Endodermal cell (in vitro differentiated cells): ENCODE data around the gene KAT7. TPM values are rescaled to one million over a fixed set of nuclear protein-coding genes. Genes with fewer than 3 reads are reported as not detected.

Experiments used
- DNase-seq: peaks from one replicate; pipeline ENCODE4 v3.0.0-alpha.2; 2017
- H3K27ac ChIP-seq: 2 replicates; pipeline ENCODE4 v1.5.1; 2013; ENCODE audit warnings: mild to moderate bottlenecking, low read depth, low read length, moderate library complexity
- H3K27me3 ChIP-seq: 2 replicates; pipeline ENCODE4 v1.6.1; 2013; ENCODE audit warnings: mild to moderate bottlenecking, low read length, moderate library complexity; ENCODE audit not compliant: insufficient read depth, control insufficient read depth, poor library complexity, severe bottlenecking
- H3K36me3 ChIP-seq: 2 replicates; pipeline ENCODE4 v1.7.0; 2013; ENCODE audit warnings: mild to moderate bottlenecking, low read length, moderate library complexity; ENCODE audit not compliant: control insufficient read depth, insufficient read depth
- H3K4me1 ChIP-seq: one replicate; pipeline ENCODE4 v1.7.0; 2013; ENCODE audit warnings: low read length; ENCODE audit not compliant: control insufficient read depth, insufficient read depth
- H3K4me3 ChIP-seq: 2 replicates; pipeline ENCODE4 v1.5.1; 2013; ENCODE audit warnings: mild to moderate bottlenecking, low read length, moderate library complexity
- H3K9ac ChIP-seq: 2 replicates; pipeline ENCODE4 v1.6.1; 2013; ENCODE audit warnings: mild to moderate bottlenecking, low read length, moderate library complexity; ENCODE audit not compliant: poor library complexity, severe bottlenecking; ENCODE audit errors: extremely low read depth
- H3K9me3 ChIP-seq: 2 replicates; pipeline ENCODE4 v1.6.1; 2013; ENCODE audit warnings: mild to moderate bottlenecking, low read length, moderate library complexity; ENCODE audit not compliant: control insufficient read depth
- H3K27ac Mint-ChIP-seq: 2 replicates; pipeline ENCODE4 v1.8.0; 2020; ENCODE audit warnings: mixed read lengths
- H3K27me3 Mint-ChIP-seq: 2 replicates; pipeline ENCODE4 v1.8.0; 2021; ENCODE audit warnings: mild to moderate bottlenecking, mixed read lengths; ENCODE audit not compliant: insufficient read depth
- H3K36me3 Mint-ChIP-seq: 2 replicates; pipeline ENCODE4 v1.8.0; 2020; ENCODE audit warnings: low read depth, mixed read lengths
- H3K4me1 Mint-ChIP-seq: 2 replicates; pipeline ENCODE4 v1.8.0; 2020; ENCODE audit warnings: mixed read lengths
- H3K4me3 Mint-ChIP-seq: 2 replicates; pipeline ENCODE4 v1.8.0; 2020; ENCODE audit warnings: mild to moderate bottlenecking, moderate library complexity, mixed read lengths
- H3K9me3 Mint-ChIP-seq: 2 replicates; pipeline ENCODE4 v1.8.0; 2020; ENCODE audit warnings: mild to moderate bottlenecking, mixed read lengths
- WGBS, 2 experiments: methylation state at CpG; one replicate each; pipeline versions ENCODE4 v1.1.5 to v1.1.7; 2013; ENCODE audit warnings: missing lambda C conversion rate in 2 of 2, mixed read lengths in 1 of 2; ENCODE audit not compliant: insufficient coverage in 1 of 2, insufficient read length in 1 of 2; 5-methylcytosine and 5-hydroxymethylcytosine counted together
- total RNA-seq, 2 donors: library from RNA; stranded (reverse); fragmentation: NEBNext Ultra II Directional in 1 of 2; extraction: Animal tissue kit (Norgen Biotek cat#: 25700) in 1 of 2; gene quantifications; 2 replicates in 1 of 2; 3 replicates in 1 of 2; pipeline ENCODE4 v1.2.1, GENCODE V29; 2021
- TF ChIP-seq, protein P1 (sequence below): fragments of 200-600 bp; sonication (generic); conservative IDR thresholded peaks from 2 replicates; pipeline ENCODE4 v1.5.0; 2021; ENCODE audit warnings: antibody characterized with exemption, mild to moderate bottlenecking

Gene KAT7
- total RNA-seq, 2 donors from 2014 or later: 77.8 to 80.5 TPM

DNA sequence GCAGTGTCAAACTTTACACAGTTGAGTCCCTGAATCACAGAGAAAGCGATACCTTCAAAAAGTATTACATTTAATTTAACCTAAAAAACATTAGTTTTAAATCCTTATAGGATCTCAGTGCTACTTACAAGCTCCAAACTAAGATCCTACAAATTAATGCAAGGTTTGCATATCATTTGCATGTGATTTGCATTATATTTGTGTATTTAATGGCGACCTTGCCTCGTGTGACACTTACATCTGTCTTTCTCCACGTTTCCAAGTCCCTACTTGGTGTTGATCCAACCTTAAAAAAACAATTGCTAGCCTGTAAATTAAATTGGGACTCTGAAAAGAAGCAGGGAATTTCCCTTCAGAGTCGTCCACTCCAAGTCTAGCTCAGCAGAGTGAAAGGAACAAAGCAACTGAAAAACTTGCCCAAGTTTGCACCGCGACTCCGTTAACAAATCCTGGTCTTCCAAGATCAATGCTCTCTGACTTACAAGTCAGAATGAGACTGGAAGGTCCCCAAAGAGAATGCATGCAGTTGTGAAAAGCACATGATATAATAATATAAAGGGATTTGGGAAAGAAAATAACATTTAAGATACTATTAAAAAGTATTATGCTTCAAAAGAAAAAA, 23.8 kb upstream of the KAT7 start:
- no peak overlapping the region for H3K27ac ChIP-seq
- DNase-seq: no peak
- H3K27ac Mint-ChIP-seq: peak overlapping the region; percentile 60

DNA sequence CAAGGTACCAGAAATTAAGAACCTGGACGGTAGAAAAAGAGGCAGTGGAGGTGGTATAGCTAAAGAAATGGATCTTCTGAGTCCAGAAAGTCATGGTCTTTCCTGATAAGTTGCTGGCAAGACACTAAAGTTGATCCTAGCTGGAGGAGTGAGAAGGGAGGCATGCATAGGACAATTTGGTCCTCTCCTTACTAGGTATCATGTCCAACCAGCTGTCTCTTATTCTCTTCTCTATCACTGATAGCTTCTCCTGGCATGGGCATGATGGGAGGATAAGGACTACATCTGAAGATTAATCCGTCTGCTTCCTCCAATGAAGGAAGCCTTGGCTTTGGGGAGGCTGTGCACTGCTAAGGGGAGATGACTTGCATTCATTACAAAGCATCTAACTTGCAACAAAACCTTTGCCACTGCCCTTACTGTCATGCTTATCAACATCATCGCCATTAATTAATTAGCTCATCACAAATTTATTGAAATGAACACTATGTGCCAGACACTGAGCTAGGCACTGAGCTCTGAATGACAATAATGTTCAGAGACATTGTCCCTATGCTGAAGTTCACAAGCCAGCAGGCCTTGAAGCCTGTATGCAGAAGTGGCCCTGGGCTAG, 21.5 kb upstream of the KAT7 start:
- no peak overlapping the region for H3K27ac ChIP-seq
- H3K36me3 ChIP-seq: no peaks in the 10 kb centered on the region
- Mint-ChIP-seq H3K9me3 (no peaks in the 10 kb centered on the region), H3K27me3 (peaks cover 27% of the 10 kb centered on the region), H3K36me3 (no peaks in the 10 kb centered on the region), H3K27ac (no peak overlapping the region), H3K4me1 (peaks cover 15% of the 10 kb centered on the region), H3K4me3 (no peak overlapping the region)
- H3K4me3 ChIP-seq: no peak overlapping the region
- no peak for DNase-seq
- H3K9ac ChIP-seq: no peak overlapping the region
- TF ChIP-seq, protein P1, sequence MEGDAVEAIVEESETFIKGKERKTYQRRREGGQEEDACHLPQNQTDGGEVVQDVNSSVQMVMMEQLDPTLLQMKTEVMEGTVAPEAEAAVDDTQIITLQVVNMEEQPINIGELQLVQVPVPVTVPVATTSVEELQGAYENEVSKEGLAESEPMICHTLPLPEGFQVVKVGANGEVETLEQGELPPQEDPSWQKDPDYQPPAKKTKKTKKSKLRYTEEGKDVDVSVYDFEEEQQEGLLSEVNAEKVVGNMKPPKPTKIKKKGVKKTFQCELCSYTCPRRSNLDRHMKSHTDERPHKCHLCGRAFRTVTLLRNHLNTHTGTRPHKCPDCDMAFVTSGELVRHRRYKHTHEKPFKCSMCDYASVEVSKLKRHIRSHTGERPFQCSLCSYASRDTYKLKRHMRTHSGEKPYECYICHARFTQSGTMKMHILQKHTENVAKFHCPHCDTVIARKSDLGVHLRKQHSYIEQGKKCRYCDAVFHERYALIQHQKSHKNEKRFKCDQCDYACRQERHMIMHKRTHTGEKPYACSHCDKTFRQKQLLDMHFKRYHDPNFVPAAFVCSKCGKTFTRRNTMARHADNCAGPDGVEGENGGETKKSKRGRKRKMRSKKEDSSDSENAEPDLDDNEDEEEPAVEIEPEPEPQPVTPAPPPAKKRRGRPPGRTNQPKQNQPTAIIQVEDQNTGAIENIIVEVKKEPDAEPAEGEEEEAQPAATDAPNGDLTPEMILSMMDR: no peak
- peaks cover 22% of the 10 kb centered on the region for H3K27me3 ChIP-seq
- WGBS, 2 experiments: 79% methylated on average over 2 to 3 of the region's 3 CpGs
- H3K9me3 ChIP-seq: no peaks in the 10 kb centered on the region
- H3K4me1 ChIP-seq: peaks cover 3% of the 10 kb centered on the region

More for the DNA sequence above, 23.8 kb upstream of the KAT7 start:
- peaks cover 29% of the 10 kb centered on the region for H3K4me1 Mint-ChIP-seq
- Histone ChIP-seq H3K27me3 (peaks cover 22% of the 10 kb centered on the region), H3K4me3 (peak overlapping the region; percentile 46), H3K9ac (no peak overlapping the region), H3K4me1 (peaks cover 3% of the 10 kb centered on the region), H3K36me3 (no peaks in the 10 kb centered on the region), H3K9me3 (no peaks in the 10 kb centered on the region)
- TF ChIP-seq, protein P1: no peak
- H3K27me3 Mint-ChIP-seq: peaks cover 26% of the 10 kb centered on the region
- no peaks in the 10 kb centered on the region for H3K36me3 Mint-ChIP-seq
- WGBS, 2 experiments: 39 to 48% methylated on average over 7 to 8 of the region's 8 CpGs
- no peaks in the 10 kb centered on the region for H3K9me3 Mint-ChIP-seq
- H3K4me3 Mint-ChIP-seq: peak overlapping the region; percentile 91

DNA sequence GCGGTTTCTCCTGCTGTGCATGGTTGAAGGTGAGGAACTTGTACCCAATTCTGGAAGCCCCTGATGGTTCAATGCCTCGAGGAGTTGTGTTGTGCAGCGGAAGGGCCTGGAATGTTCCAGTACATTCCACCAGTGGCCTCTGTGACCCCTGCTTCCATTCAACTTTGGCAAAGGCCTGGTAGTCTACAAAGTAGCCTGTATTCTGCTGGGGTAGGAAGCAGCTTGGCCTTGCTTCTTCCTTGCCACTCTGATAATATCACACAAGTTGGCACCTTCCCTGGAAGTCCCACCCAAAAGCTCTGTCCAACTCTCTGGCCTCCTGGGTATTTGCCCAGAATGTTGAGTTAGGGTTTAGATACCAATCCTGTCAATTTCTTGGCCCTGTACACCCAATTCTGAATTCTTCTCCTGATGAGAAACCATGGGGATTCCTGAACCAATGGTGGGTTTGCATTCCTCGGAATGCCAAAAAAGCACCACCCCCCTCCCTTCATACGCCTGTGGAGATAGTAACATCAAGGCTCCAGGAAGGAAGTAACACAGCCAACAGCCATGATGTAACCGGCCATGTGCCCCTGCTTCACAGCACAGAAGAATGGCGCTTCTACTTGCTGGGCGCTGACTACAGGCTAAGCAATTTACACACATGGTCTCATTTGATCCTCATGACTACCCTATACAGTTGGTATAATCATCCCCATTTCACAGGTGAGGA, 12.8 kb upstream of the KAT7 start:
- Histone ChIP-seq H3K4me1 (no peaks in the 10 kb centered on the region), H3K9me3 (no peaks in the 10 kb centered on the region), H3K9ac (no peak overlapping the region), H3K27ac (peak overlapping the region; percentile 3), H3K4me3 (no peak overlapping the region), H3K36me3 (no peaks in the 10 kb centered on the region), H3K27me3 (peaks cover 4% of the 10 kb centered on the region)
- Mint-ChIP-seq H3K9me3 (no peaks in the 10 kb centered on the region), H3K4me3 (no peak overlapping the region), H3K36me3 (no peaks in the 10 kb centered on the region), H3K27me3 (peaks cover 4% of the 10 kb centered on the region), H3K4me1 (no peaks in the 10 kb centered on the region), H3K27ac (no peak overlapping the region)
- whole genome bisulfite sequencing, 2 experiments: 67 to 90% methylated on average over 4 to 8 of the region's 8 CpGs
- no peak for DNase-seq
- TF ChIP-seq, protein P1: no peak
